Dendritic cell treated with granulocyte-macrophage colony-stimulating factor and Interleukin-4, amounts not matched to agents 40 ng/mL and 50 ng/mL, for 4 days (primary cell): ENCODE results near the gene RHEB.
"Not testable (repeated sequence)": the region's sequence is repeated elsewhere in the genome, so short reads cannot be mapped to it uniquely, and the experiment has no call there.

Experiments
- H3K27ac Mint-ChIP-seq: one replicate; pipeline ENCODE4 v1.8.0; 2022; ENCODE audit warnings: mild to moderate bottlenecking, mixed read lengths
- H3K27me3 Mint-ChIP-seq: one replicate; pipeline ENCODE4 v1.8.0; 2022; ENCODE audit warnings: mild to moderate bottlenecking, mixed read lengths
- H3K36me3 Mint-ChIP-seq: one replicate; pipeline ENCODE4 v1.8.0; 2022; ENCODE audit warnings: low read depth, mixed read lengths
- H3K4me1 Mint-ChIP-seq: one replicate; pipeline ENCODE4 v1.8.0; 2022; ENCODE audit warnings: low read depth, mixed read lengths
- H3K4me3 Mint-ChIP-seq: one replicate; pipeline ENCODE4 v1.8.0; 2022; ENCODE audit warnings: mild to moderate bottlenecking, moderate library complexity, mixed read lengths
- H3K9me3 Mint-ChIP-seq: one replicate; pipeline ENCODE4 v1.8.0; 2022; ENCODE audit warnings: mixed read lengths
- intact Hi-C: fragments of 100-400 bp; cut with micrococcal nuclease; formaldehyde crosslinking; loops from one replicate; pipeline ENCODE4 v1.15.0; 2022

The RHEB gene

DNA sequence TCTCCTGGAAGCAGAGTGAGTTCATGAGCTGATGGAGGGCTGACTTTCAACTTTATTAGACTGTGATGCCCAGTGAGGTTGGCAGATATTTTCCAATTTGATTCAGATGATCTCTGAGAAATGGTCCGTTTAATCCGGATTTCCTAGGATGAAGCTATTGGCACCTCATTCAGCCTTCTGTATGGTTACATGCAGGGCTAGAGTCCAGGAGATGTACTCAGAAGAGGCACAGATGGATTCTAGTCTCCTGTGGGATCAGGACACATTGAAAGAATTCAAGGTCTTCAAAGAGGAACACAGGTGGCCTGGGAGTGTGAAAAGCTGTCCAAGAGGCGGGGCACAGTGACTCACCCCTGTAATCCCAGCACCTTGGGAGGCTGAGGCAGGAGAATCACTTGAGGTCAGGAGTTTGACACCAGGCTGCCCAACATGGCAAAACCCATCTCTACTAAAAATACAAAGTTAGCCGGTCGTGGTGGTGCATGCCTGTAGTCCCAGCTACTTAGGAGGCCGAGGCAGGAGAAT, 23.0 kb upstream of the RHEB start:
- Mint-ChIP-seq H3K4me1 (no peaks in the 10 kb centered on the region), H3K27me3 (peaks cover 39% of the 10 kb centered on the region), H3K36me3 (no peaks in the 10 kb centered on the region), H3K4me3 (no peak overlapping the region), H3K27ac (no peak overlapping the region), H3K9me3 (no peaks in the 10 kb centered on the region)
- intact Hi-C loops: no loop called here

DNA sequence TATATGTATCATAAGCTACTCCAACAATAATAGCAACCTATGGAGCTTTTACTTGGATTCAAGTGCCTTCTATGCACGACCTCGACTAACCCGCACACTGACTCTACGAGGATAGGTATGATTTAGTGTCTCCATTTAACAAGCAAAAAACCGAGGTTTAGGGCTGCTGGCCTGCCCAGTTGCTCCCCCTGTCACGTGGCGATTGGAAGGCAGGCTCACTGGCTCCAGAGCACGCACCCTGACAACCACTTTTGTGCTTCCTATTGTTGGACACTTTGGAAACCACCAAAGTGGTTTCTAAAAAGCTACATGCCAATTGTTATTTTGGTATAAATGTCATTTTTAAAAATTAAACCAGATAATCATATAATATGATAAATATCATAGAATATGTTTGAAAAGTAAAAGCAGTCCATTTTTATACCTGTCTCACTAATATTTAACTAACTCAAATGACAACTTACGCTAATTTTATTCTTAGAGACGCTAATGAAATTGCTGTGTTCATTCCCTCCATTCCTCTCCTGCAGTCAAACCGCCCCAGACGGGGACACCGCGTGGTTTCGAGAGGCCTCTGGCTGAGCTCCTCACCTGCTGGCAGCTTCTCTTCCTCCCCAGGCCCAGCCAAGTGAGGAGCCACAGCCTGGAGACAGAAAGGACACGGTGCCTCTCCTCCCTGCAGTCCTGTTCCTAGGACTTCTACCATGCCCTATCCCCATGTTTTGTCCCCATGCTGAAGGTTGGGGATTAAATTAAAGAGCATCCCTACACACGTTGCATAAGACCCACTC, 22.2 kb upstream of the RHEB start:
- intact Hi-C loops: no loop called here
- Mint-ChIP-seq H3K9me3 (no peaks in the 10 kb centered on the region), H3K4me1 (no peaks in the 10 kb centered on the region), H3K4me3 (no peak overlapping the region), H3K36me3 (no peaks in the 10 kb centered on the region), H3K27ac (no peak overlapping the region), H3K27me3 (peaks cover 40% of the 10 kb centered on the region)

DNA sequence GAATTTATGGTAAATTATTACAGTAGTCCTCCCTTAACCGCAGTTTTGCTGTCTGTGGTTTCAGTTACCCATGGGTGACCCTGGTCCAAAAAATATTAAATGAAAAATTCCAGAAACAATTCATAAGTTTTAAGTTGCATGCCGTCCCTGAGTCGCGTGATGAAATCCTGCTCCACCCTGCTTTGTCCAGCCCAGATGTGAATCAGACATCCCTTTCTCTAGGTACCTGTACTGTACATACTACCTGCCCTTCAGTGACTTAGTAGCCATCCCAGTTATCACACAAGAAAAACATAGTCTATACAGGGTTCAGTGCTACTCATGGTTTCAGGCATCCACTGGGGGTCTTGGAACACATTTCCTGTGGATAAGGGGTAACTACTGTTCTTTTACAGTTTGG, 20.5 kb upstream of the RHEB start:
- intact Hi-C loops: no loop called here
- no peaks in the 10 kb centered on the region for H3K4me1 Mint-ChIP-seq

DNA sequence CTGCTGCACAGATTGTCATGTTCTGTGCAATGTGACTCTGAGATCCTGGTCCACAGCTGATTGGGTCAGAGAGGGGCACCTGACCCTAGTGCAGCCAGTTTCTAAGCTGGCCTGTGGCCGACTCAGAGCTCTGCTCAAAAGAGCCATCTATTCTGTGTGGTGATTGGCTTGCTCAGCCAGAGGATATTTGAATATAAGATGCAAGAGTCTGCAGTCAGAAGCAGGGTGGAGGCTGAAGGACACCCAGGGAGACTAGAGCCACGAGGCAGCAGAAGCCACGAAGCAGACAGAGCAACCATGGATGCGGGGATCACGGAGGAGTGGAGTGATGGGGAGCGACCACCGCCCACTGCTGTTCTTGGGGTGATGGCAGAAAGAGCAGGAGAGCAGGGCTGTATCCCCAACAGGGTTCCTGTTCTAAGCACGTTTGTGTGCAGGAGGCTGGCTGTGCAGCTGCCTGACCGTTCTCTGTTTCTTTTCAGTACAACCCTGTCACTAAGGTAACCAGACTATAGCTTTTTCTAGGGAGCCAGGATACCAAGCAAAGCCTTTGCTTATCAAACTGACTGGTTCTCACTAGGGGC, 19.5 kb upstream of the RHEB start:
- H3K27me3 Mint-ChIP-seq: peaks cover 28% of the 10 kb centered on the region
- no peaks in the 10 kb centered on the region for H3K9me3 Mint-ChIP-seq
- H3K4me3 Mint-ChIP-seq: no peak overlapping the region
- no peak overlapping the region for H3K27ac Mint-ChIP-seq
- intact Hi-C loops: no loop called here
- H3K4me1 Mint-ChIP-seq: no peaks in the 10 kb centered on the region
- no peaks in the 10 kb centered on the region for H3K36me3 Mint-ChIP-seq

More for the DNA sequence above, 20.5 kb upstream of the RHEB start:
- Mint-ChIP-seq H3K4me3 (no peak overlapping the region), H3K27ac (no peak overlapping the region), H3K27me3 (peaks cover 33% of the 10 kb centered on the region), H3K9me3 (no peaks in the 10 kb centered on the region), H3K36me3 (no peaks in the 10 kb centered on the region)

DNA sequence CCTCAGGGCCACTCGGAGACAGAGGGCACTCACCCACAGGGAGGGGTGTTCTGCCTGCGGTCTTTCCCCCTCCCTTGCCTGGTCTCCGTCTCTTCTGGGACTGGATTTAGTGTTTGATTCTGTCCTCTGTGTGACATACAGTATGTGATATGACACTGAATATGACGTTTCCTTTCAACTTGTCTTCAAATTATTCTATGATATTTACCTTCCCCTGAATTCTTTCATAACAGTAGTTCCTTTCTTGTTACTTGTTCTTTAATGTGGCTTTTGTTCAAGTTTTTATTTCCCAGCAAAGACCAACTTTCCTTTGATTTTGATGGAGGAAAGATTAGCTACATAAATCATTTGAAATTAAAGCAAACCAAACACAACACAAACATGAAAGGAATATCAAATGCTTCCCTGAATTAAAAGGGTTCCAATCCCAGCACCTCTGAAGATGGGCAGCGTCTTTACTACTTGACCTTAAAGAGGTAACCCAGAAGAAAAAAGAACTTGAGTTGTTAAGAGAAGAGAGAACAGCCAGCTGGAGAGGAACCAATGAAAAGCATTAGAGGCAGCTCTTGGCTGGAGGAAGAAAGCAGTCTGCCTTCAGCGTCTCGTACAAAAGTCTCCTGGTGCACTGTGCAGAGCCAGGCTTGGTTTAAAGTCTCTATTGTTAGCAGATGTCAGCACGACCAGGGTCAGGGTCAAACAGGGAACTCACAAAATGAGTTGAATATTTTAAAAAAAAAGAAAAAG, 18.3 kb upstream of the RHEB start:
- peaks cover 26% of the 10 kb centered on the region for H3K27me3 Mint-ChIP-seq
- H3K9me3 Mint-ChIP-seq: no peaks in the 10 kb centered on the region
- intact Hi-C loops: no loop called here
- no peaks in the 10 kb centered on the region for H3K36me3 Mint-ChIP-seq
- H3K27ac Mint-ChIP-seq: no peak overlapping the region
- H3K4me1 Mint-ChIP-seq: no peaks in the 10 kb centered on the region
- no peak overlapping the region for H3K4me3 Mint-ChIP-seq

DNA sequence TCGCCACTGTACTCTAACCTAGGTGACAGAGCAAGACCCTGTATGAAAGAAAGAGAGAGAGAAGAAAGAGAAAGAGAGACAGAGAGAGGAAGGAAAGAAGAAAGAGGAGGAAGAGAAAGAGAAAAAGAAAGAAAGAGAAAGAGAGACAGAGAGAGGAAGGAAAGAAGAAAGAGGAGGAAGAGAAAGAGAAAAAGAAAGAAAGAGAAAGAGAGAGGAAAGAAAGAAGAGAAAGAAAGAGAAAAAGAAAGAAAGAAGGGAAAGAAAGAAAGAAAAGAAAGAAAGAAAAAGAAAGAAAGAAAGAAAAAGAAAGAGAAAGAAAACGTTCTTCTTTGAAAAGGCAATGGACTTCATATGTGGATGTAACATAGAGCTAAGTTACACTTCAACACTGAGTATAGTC, 16.5 kb upstream of the RHEB start:
- H3K27ac Mint-ChIP-seq, H3K36me3 Mint-ChIP-seq, H3K4me1 Mint-ChIP-seq, H3K9me3 Mint-ChIP-seq, intact Hi-C loops, H3K4me3 Mint-ChIP-seq: not testable (repeated sequence)
- H3K27me3 Mint-ChIP-seq: peaks cover 19% of the 10 kb centered on the region

DNA sequence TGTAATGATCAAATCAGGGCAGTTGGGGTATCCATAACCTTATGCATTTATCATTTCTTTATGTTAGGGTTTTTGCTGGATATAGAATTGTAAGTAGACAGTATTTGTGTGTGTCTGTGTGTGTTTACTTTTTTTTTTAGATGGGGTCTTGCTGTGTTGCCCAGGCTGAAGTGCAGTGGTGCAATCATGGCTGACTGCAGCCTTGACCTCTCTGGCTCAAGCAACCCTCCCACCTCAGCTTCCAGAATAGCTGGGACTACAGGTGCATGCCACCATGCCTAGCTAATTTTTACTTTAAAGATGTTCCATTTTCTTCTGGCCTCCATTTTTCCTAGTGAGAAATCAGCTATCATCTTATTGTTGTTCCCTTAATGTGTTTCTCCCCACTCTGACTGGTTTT, 10.1 kb upstream of the RHEB start:
- Mint-ChIP-seq H3K4me3 (no peak overlapping the region), H3K9me3 (peaks cover 24% of the 10 kb centered on the region)

DNA sequence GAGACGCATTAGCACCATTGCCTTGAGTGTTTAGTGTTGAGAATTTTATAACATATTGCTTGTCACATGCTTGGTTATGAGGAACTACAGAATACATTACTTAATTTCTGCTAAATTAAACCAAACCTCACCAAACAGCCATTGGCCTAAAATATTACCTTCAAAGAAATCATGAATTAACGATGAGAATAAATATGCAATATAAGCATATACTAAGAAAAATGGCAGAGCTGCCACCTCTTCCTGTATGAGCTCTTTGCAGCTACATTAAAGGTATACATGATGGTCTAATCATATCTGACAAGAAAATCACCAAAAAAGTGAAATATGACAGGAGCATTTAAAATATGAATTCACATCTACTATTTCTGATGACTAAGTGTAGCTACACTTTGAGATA, 5.2 kb upstream of the RHEB start:
- H3K27me3 Mint-ChIP-seq: peaks cover 5% of the 10 kb centered on the region
- intact Hi-C loops: loop anchor here (5.0 to 10.0 kb wide), 2 partner anchors 107 to 500 kb away; partner anchors contain the start of gene GALNT11
- H3K4me1 Mint-ChIP-seq: peaks cover 12% of the 10 kb centered on the region
- H3K9me3 Mint-ChIP-seq: peaks cover 3% of the 10 kb centered on the region
- H3K36me3 Mint-ChIP-seq: no peaks in the 10 kb centered on the region
- H3K4me3 Mint-ChIP-seq: no peak overlapping the region
- H3K27ac Mint-ChIP-seq: no peak overlapping the region

More for the DNA sequence above, 10.1 kb upstream of the RHEB start:
- H3K4me1 Mint-ChIP-seq: no peaks in the 10 kb centered on the region
- H3K27me3 Mint-ChIP-seq: no peaks in the 10 kb centered on the region
- H3K27ac Mint-ChIP-seq: no peak overlapping the region
- intact Hi-C loops: loop anchor here (10.0 kb wide), 1 partner anchor 495 kb away; the partner anchor contains the start of gene GALNT11
- no peaks in the 10 kb centered on the region for H3K36me3 Mint-ChIP-seq

DNA sequence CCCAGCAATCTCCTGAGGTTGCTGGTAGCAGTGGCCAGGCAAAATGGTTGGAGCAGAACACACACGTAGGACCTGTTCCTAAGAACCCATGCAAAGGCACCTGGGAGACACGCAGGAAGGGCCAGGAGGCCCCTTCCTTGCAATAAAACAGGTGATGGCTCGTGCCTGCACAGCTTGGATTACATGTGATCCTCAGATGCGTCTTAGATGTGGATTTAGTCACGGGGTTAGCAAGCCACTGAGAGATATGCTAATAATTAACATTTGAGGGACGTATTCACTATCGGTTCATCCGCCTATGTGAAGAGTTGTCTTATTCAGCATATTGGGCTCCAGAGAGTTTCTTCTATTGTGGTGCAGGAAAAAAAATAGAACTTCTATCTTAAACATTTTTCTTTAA, 4.6 kb upstream of the RHEB start:
- intact Hi-C loops: loop anchor here (5.0 to 10.0 kb wide), 2 partner anchors 108 to 500 kb away; partner anchors contain the start of gene GALNT11
- Mint-ChIP-seq H3K4me3 (no peak overlapping the region), H3K27me3 (peaks cover 5% of the 10 kb centered on the region), H3K36me3 (no peaks in the 10 kb centered on the region), H3K9me3 (no peaks in the 10 kb centered on the region), H3K4me1 (peaks cover 12% of the 10 kb centered on the region), H3K27ac (no peak overlapping the region)

DNA sequence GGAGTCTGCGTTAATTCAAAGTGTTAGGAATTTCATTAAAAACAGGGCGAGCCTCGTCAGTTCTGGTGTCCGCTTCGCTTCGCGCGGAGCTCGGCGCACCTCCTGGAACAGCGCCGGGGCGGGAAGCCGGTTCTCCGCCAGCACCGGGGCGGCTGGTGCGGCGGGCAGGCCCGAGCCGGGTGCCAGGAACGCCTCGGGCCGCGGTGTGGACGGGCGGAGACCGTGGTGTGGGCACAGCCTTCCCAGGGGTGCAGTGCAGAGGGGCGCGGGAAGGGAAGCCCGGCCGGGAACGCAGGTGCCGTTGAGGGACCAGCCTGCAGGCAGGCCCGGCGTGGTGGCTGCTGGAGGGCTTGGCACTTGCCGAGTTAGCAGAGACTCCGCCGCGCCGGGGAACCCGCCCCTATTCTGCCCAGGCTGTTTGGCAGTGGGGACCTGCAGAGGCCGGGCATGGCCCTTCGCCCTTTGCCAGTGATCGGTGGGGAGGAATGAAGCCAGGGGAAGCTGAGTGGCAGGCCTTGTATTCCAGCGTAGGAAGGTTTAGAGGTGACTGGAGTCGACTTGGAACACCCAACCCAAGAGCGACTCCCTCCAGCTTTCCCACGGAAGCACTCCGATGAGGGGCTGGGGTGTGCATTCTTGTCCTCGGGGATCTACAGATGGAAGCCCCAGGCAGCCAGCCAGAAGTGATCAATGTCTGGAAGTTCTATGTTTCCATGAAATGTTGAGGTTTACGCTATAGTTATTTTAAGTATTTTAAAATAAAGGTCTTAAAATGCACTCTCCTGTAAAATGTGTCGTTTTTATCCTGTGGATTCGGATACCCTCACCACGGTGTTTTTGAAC, 945 bp upstream of the RHEB start:
- H3K27me3 Mint-ChIP-seq: peaks cover 5% of the 10 kb centered on the region
- H3K4me1 Mint-ChIP-seq: peaks cover 41% of the 10 kb centered on the region
- H3K36me3 Mint-ChIP-seq: peaks cover 17% of the 10 kb centered on the region
- intact Hi-C loops: loop anchor here (5.0 to 10.0 kb wide), 2 partner anchors 112 to 504 kb away; partner anchors contain the start of gene GALNT11
- peak overlapping the region; percentile 90 for H3K4me3 Mint-ChIP-seq
- H3K9me3 Mint-ChIP-seq: no peaks in the 10 kb centered on the region
- H3K27ac Mint-ChIP-seq: peak overlapping the region; percentile 93

DNA sequence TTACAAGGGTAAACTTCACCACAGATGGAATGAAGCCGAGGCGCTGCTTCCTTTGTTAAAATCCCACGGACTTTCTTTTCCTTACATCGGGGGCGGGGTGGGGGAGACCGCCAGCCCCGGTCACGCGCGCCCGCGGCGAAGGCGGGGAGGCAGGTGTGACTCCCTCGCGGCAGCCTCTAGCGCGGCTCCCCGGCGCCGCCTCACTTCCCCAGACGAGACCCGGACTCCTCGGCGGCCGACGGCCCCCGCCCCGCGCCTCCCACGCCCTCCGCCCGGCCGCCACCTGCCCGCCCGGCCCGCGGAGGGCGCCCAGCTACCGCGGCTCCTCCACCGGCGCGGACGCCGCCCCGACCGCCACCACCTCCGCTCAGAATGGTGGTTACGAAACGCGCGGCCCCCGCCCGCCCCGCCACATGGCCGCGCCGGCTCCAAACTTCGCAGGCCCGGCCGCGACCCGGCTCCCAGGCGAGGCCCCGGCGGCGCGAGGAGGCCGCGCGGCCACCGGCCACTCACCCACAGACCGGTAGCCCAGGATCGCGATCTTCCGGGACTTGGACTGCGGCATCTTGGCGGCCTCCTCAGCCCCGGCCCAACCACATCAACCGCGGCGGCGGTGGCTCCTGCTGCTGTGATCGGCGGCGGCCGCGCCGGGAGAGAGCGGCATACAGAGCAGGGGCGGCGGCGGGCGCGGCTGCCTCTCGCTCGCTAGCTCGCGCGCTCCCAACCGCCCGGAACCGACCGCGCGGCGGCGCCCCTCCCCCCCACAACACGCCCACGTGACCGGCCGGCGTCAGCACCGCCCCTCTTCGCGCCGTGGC, 539 bp downstream of the RHEB start:
- intact Hi-C loops, H3K9me3 Mint-ChIP-seq, H3K27me3 Mint-ChIP-seq: not testable (repeated sequence)
- H3K4me1 Mint-ChIP-seq: peaks cover 55% of the 10 kb centered on the region
- H3K4me3 Mint-ChIP-seq: peak overlapping the region; percentile 90
- peak overlapping the region; percentile 93 for H3K27ac Mint-ChIP-seq
- peaks cover 17% of the 10 kb centered on the region for H3K36me3 Mint-ChIP-seq

DNA sequence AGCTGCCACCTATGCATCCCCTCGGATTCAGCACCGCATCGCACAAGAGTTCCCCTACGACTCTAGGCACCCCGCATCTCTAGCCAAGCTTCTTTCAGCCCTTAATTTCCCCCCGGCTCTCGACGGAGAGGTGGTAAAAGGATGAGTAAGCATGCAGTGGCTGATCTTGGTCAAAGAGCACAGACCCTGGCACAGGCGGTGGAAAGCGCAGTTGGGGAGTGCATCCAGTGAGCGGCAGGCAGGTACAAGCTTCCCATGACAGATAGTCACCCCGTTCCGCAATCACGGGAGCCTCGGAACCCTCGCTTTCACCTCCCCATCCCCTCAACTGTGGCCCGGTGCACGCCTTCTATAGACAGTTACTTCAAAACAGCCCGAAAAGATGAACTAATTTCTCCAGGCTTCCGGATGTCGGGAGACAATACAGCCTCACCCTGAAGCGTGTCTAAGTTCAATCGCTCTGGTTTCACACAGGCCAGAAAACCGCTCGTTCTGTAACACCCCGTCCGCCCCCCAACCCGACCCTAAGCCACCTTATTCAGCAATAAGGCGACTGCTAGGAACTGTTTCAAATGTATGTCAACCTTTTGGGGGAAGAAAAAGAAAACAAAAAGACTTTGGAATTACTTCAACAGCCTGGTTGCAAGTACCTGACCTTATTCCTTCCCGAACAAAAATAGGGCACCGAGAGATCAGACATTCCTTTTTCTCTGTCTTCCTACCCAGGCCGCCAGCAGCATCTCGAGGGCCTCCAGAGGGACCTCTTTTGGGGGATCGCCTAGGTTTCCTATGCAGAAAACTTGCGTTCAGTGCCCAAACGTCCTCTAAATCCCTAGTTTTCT, 1.4 kb downstream of the RHEB start:
- H3K4me1 Mint-ChIP-seq: peaks cover 60% of the 10 kb centered on the region
- H3K36me3 Mint-ChIP-seq: peaks cover 17% of the 10 kb centered on the region
- intact Hi-C loops: no loop called here
- peaks cover 4% of the 10 kb centered on the region for H3K27me3 Mint-ChIP-seq
- peak overlapping the region; percentile 93 for H3K27ac Mint-ChIP-seq
- H3K9me3 Mint-ChIP-seq: no peaks in the 10 kb centered on the region
- peak overlapping the region; percentile 90 for H3K4me3 Mint-ChIP-seq
